A673 (cell line): ENCODE measurements around the gene DUSP11. TPM values are rescaled to one million over a fixed set of nuclear protein-coding genes. Genes with fewer than 3 reads are reported as not detected.
"Not testable (repeated sequence)": the region's sequence is repeated elsewhere in the genome, so short reads cannot be mapped to it uniquely, and the experiment has no call there.

Experiments
- BruUV-seq: library from RNA; stranded (reverse); fragments of 400-500 nt; replicated peaks from 2 replicates; lab custom pipeline; 2021; lab: Mats Ljungman, UMichigan
- CTCF ChIA-PET: fragments of 300-600 bp; sonication (Branson Sonifier 250); formaldehyde crosslinking; loops from one replicate; lab custom pipeline; 2022; ENCODE audit warnings: antibody characterized with exemption; lab: Charles Lee
- POLR2A ChIA-PET: fragments of 300-600 bp; sonication (Branson Sonifier 250); formaldehyde crosslinking; loops from one replicate; lab custom pipeline; 2022; ENCODE audit warnings: antibody characterized with exemption; ENCODE audit not compliant: low non-redundant PET; lab: Charles Lee
- DNase-seq: peaks from one replicate; pipeline ENCODE4 v3.0.0-alpha.2; 2015; ENCODE audit warnings: low spot score
- H3K27ac ChIP-seq: fragments of 200-600 bp; sonication (generic); 2 replicates; pipeline ENCODE4 v1.5.1; 2016; ENCODE audit warnings: mixed run types, low read depth, mild to moderate bottlenecking, mixed read lengths, antibody characterized with exemption, low read length; ENCODE audit not compliant: poor library complexity, severe bottlenecking
- H3K27me3 ChIP-seq: fragments of 200-600 bp; sonication (generic); replicated peaks from 2 replicates; pipeline ENCODE4 v1.6.1; 2017; ENCODE audit warnings: mixed run types, low read depth, mild to moderate bottlenecking, mixed read lengths, antibody characterized with exemption, low read length; ENCODE audit not compliant: insufficient read depth, poor library complexity
- H3K36me3 ChIP-seq: fragments of 200-600 bp; sonication (generic); 2 replicates; pipeline ENCODE4 v1.6.1; 2016; ENCODE audit warnings: mixed run types, mild to moderate bottlenecking, mixed read lengths, antibody characterized with exemption, low read length; ENCODE audit not compliant: insufficient read depth, poor library complexity, severe bottlenecking
- H3K4me1 ChIP-seq: fragments of 200-600 bp; sonication (generic); 2 replicates; pipeline ENCODE4 v1.6.1; 2017; ENCODE audit warnings: mixed run types, mild to moderate bottlenecking, mixed read lengths, antibody characterized with exemption, low read length; ENCODE audit not compliant: insufficient read depth, poor library complexity, severe bottlenecking
- H3K4me3 ChIP-seq: fragments of 200-600 bp; sonication (generic); 2 replicates; pipeline ENCODE4 v1.5.1; 2016; ENCODE audit warnings: low read depth, mixed run types, mild to moderate bottlenecking, mixed read lengths, low read length; ENCODE audit not compliant: poor library complexity, severe bottlenecking
- H3K9me3 ChIP-seq: fragments of 200-600 bp; sonication (generic); 2 replicates; pipeline ENCODE4 v1.6.1; 2016; ENCODE audit warnings: mixed run types, low read depth, mild to moderate bottlenecking, mixed read lengths, antibody characterized with exemption, low read length; ENCODE audit not compliant: poor library complexity, severe bottlenecking
- EZH2 ChIP-seq: fragments of 200-600 bp; sonication (generic); IDR thresholded peaks from 2 replicates; pipeline ENCODE4 v1.6.1; 2017; ENCODE audit warnings: borderline replicate concordance, low read depth, mild to moderate bottlenecking, mixed read lengths, antibody characterized with exemption, low read length; ENCODE audit not compliant: poor library complexity, severe bottlenecking
- intact Hi-C: fragments of 100-400 bp; cut with micrococcal nuclease; formaldehyde crosslinking; loops from one replicate; pipeline ENCODE4 v1.10.0; 2022; ENCODE audit not compliant: unreplicated experiment
- total RNA-seq: library from RNA; stranded (reverse); gene quantifications from 2 replicates; pipeline ENCODE4 v1.2.3, GENCODE V29; 2021
- TF ChIP-seq, protein P1 (sequence below): fragments of 300-800, 200-600 bp; sonication (generic); conservative IDR thresholded peaks from 2 replicates; pipeline ENCODE4 v1.5.1; 2017; ENCODE audit warnings: low read depth, mild to moderate bottlenecking, antibody characterized with exemption, low read length, moderate library complexity, mixed read lengths

The DUSP11 gene
- total RNA-seq, 1 experiment from 2014 or later = 19.9 TPM

DNA sequence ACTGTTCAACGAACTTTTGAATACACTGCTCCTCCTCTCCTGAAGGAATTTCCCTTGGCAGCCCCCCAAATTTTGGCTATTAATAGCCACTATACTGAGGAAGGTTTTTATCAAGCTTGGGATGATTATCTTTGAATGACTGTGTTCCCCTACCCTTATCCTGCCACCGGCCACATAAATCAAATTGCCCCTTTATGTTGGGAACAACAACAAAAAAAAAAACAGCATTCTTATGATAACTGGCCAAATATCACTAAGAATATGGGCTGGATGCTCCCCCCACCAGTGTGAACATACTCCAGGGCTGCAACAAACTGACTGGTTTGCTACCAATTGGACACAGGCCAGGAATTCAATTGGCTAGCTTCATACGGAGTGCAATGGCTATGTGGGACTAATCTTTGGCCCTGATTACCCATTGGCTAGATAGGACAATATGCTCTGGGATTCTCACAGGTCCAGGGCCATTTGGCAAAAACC lies 20.6 kb downstream of the DUSP11 start:
- no peak for DNase-seq
- H3K4me3 ChIP-seq = no peak overlapping the region
- no peaks in the 10 kb centered on the region for H3K9me3 ChIP-seq
- TF ChIP-seq, protein P1, sequence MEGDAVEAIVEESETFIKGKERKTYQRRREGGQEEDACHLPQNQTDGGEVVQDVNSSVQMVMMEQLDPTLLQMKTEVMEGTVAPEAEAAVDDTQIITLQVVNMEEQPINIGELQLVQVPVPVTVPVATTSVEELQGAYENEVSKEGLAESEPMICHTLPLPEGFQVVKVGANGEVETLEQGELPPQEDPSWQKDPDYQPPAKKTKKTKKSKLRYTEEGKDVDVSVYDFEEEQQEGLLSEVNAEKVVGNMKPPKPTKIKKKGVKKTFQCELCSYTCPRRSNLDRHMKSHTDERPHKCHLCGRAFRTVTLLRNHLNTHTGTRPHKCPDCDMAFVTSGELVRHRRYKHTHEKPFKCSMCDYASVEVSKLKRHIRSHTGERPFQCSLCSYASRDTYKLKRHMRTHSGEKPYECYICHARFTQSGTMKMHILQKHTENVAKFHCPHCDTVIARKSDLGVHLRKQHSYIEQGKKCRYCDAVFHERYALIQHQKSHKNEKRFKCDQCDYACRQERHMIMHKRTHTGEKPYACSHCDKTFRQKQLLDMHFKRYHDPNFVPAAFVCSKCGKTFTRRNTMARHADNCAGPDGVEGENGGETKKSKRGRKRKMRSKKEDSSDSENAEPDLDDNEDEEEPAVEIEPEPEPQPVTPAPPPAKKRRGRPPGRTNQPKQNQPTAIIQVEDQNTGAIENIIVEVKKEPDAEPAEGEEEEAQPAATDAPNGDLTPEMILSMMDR = no peak
- TF ChIP-seq EZH2 = no peak
- POLR2A ChIA-PET = no interaction called here
- intact Hi-C loops = no loop called here
- no peak overlapping the region for H3K27ac ChIP-seq
- BruUV-seq = no TSS peak
- H3K4me1 ChIP-seq = no peaks in the 10 kb centered on the region
- H3K27me3 ChIP-seq = no peaks in the 10 kb centered on the region
- CTCF ChIA-PET = no interaction called here
- peaks cover 10% of the 10 kb centered on the region for H3K36me3 ChIP-seq

DNA sequence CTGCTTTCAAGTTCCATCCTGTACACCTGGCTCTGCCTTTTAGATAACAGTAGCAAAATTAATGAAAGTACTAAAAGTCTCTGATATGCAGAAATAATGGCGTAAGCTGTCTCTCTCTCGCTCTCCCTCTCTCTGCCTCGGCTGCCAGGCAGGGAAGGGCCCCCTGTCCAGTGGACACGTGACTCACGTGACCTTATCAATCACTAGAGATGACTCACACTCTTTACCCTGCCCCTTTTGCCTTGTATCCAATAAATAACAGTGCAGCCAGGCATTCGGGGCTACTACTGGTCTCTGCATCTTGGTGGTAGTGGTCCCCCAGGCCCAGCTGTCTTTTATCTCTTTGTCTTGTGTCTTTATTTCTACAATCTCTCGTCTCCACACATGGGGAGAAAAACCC lies 25.6 kb downstream of the DUSP11 start:
- H3K36me3 ChIP-seq, H3K9me3 ChIP-seq, intact Hi-C loops, H3K4me3 ChIP-seq, H3K4me1 ChIP-seq, CTCF ChIA-PET, POLR2A ChIA-PET, DNase-seq, H3K27ac ChIP-seq, BruUV-seq, H3K27me3 ChIP-seq: not testable (repeated sequence)

DNA sequence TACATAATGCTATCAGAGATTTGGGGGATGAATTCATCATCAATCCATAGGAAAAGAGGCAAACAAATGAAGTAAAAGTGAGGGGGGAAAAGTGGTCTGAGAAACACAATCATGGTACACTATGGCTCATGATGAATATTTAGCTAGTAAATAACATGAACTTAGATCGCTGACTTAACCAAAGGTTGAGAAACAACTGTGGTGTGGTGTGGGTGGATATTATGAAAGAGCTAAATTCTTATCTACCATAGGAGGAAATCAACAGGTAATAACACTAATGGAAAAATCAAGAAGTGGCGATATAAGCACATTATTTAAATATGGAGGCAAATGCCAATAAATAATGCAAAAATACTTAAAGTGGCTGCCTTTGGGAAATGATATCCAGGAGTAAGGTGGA lies 30.6 kb downstream of the DUSP11 start:
- Histone ChIP-seq H3K4me1 (no peaks in the 10 kb centered on the region), H3K4me3 (no peak overlapping the region), H3K27me3 (no peaks in the 10 kb centered on the region), H3K9me3 (no peaks in the 10 kb centered on the region), H3K27ac (no peak overlapping the region), H3K36me3 (no peaks in the 10 kb centered on the region)
- TF ChIP-seq, protein P1 = no peak
- TF ChIP-seq EZH2 = no peak
- intact Hi-C loops = no loop called here
- POLR2A ChIA-PET = no interaction called here
- CTCF ChIA-PET = interaction anchor here (1.1 kb wide), 1 partner anchor 69 kb away, joined by 3 read pairs; no protein-coding TSS in a partner anchor
- BruUV-seq = no TSS peak
- no peak for DNase-seq

- H3K27ac ChIP-seq = no peak overlapping the region
- TF ChIP-seq, protein P1 = no peak
- no peak for TF ChIP-seq EZH2
- intact Hi-C loops = no loop called here
- DNase-seq = no peak
- BruUV-seq = no TSS peak
- H3K4me3 ChIP-seq = no peak overlapping the region
- no peaks in the 10 kb centered on the region for H3K4me1 ChIP-seq
- ChIA-PET CTCF (interaction anchor here (1.1 kb wide), 1 partner anchor 588 kb away, joined by 3 read pairs; no protein-coding TSS in a partner anchor), POLR2A (no interaction called here)
- no peaks in the 10 kb centered on the region for H3K36me3 ChIP-seq
- no peaks in the 10 kb centered on the region for H3K27me3 ChIP-seq
- no peaks in the 10 kb centered on the region for H3K9me3 ChIP-seq
Observed at GRCh38 chr2:73746877-73747208, 33.1 kb downstream of the DUSP11 start.
